A673 (cell line): ENCODE results near the gene SLC29A3.

Experiments used
- CTCF ChIP-seq: fragments of 300-800, 200-600 bp; sonication (generic); conservative IDR thresholded peaks from 2 replicates; pipeline ENCODE4 v1.5.1; 2017; ENCODE audit warnings: low read depth, mild to moderate bottlenecking, antibody characterized with exemption, low read length, moderate library complexity, mixed read lengths
- EZH2 ChIP-seq: fragments of 200-600 bp; sonication (generic); IDR thresholded peaks from 2 replicates; pipeline ENCODE4 v1.6.1; 2017; ENCODE audit warnings: borderline replicate concordance, low read depth, mild to moderate bottlenecking, mixed read lengths, antibody characterized with exemption, low read length; ENCODE audit not compliant: poor library complexity, severe bottlenecking

DNA sequence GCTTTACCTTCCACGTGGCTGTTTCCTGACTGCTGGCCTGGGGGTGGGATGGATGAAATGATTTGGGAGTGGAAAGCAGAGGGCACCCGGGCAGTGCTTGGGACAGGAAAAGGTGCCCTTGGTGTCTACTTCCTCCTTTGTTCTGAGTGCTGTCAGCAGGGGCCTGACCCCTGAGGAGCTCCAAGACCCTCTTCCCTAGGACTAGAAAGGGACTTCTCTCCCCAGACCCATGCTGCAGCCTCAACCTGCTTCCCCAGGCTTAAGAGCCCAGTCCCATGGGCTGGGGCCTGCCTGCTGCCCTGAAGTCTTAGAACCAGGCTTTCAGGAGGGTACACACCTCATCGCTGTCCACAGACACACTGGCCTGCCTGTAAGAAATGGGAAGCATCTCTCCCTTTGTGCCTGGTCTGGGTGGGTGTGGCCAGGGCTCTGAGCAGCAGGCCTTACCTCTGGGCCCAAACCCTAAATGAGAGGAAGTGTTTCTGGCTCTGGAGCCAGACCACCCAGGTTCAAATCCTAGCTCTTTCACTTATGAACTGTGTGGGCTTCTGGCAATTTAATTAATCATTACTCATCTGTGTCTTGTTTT is 90.6 kb downstream of the SLC29A3 start:
- TF ChIP-seq CTCF (no peak), EZH2 (no peak)
